Kidney tubule cell (primary cell): ENCODE measurements around the gene SELENOP.
"Not testable (repeated sequence)": the region's sequence is repeated elsewhere in the genome, so short reads cannot be mapped to it uniquely, and the experiment has no call there.

ENCODE experiments used
- DNase-seq: peaks from one replicate; pipeline ENCODE4 v3.0.0-alpha.2; 2018; ENCODE audit warnings: low spot score

The SELENOP gene

DNA sequence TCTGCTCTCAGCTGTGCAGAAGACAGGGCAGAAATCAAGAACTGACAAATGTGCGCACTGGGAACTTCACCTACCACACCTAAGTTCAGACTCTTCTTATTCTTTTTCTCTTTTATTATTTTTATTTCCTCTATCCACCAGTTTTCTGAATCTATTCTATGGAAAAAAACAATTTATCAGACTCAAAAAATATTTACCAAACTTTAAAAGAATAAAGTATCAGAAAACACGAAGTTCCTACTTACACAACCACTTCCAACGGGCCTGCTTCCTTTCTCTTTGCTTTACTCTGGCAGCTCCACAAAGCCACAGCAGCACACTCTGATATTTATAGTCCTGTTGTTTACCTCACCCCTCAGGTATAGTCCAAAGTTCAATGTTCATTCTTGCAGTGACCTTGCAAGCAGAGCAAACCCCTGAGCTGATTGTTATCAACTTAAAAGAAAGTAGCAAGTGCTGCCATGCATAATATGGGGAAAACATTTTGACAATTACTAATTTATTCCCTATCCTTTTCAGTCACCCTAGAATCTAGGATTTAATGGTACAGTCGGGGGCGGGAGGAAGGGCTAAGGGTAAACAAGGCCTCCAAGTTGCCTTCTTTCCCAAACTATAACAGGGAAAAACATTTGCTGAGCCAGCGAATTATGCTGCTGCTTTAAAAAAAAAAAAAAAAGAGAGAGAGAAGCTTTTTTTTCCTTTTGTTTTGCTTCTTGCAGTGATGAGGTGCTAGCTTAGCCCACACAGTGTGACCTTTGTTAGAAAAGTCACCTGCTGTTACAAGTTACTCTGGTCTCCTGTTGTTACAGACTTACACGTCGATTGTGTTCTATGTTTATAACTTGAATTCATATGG lies at the start of gene SELENOP:
Gene SELENOP, minus strand, starts transcription at position 302 of the 856 bp plus-strand sequence. CDS start 3,539 bp downstream, outside the sequence.
- peak; percentile 68 for DNase-seq

DNA sequence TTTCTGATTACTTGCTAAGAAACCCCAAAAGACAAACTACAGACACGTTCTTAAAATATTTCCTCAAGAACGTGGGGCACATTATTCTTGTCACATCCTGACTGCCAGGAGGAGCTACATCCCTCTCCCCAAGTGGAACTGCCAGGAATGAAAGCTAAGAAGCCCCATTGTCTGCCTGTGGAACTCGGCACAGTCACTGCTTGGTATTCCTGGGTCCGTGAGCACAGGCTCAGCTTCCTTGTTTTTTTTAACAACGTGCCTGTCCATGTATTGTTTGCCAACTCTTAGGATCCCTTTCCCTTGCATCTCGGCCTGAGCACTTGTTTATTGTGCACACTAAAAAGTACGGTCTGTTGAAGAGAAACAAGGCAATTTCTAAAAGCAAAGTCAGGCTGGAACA lies 47.0 kb upstream of the SELENOP start:
- DNase-seq = no peak

- no peak for DNase-seq
Measured at GRCh38 chr5:42858031-42858643, 46.4 kb upstream of the SELENOP start.

DNA sequence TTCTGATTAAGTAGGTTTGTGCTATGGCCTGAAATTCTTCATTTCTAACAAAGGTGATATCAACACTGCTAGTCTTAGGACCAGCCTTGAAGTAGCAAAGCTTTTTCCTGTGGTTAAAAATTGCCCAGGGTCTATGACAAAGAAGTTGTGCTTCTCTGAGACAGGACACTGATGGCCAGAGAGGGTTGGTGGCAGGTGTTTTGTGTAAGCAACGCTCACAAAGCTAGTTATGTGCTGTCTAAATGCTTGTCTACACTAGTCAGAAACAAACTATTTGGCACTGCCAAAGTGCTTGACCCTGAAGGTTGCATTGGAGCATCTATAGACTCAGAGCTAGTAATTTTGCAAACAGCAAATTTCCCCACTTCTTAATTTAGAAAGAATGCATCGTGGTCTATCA lies 44.1 kb upstream of the SELENOP start:
- no peak for DNase-seq

- DNase-seq = no peak
Measured at GRCh38 chr5:42855386-42855785, 43.7 kb upstream of the SELENOP start.

- DNase-seq = no peak
Measured at GRCh38 chr5:42854795-42855194, 43.1 kb upstream of the SELENOP start.

- no peak for DNase-seq
Measured at GRCh38 chr5:42852826-42853225, 41.1 kb upstream of the SELENOP start.

GRCh38 chr5:42851481-42851880 lies 39.8 kb upstream of the SELENOP start:
- peak; percentile 23 for DNase-seq

DNA sequence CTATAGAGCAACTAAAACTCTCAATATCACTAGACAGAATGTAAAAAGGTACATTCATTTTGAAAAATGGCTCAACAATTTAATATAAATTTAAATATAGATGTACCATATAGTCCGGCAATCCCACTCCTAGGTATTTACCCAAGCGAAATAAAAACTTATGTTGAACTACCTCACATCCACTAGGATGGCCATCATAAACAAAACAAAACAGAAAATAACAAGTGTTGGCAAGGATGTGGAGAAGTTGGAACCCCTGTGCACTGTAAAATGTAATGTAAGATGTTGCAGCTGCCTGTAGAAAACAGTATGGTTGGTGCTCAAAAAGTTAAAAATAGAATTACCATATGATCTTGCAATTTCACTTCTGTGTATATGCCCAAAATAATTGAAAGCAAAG lies 36.9 kb upstream of the SELENOP start:
- no peak for DNase-seq

DNA sequence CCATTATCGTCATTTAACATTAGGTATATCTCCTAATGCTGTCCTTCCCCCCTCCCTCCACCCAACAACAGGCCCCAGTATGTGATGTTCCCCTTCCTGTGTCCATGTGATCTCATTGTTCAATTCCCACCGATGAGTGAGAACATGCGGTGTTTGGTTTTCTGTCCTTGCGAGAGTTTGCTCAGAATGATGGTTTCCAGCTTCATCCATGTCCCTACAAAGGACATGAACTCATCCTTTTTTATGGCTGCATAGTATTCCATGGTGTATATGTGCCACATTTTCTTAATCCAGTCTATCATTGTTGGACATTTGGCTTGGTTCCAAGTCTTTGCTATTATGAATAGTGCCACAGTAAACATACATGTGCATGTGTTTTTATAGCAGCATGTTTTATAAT lies 32.7 kb upstream of the SELENOP start:
- not testable (repeated sequence) for DNase-seq

DNA sequence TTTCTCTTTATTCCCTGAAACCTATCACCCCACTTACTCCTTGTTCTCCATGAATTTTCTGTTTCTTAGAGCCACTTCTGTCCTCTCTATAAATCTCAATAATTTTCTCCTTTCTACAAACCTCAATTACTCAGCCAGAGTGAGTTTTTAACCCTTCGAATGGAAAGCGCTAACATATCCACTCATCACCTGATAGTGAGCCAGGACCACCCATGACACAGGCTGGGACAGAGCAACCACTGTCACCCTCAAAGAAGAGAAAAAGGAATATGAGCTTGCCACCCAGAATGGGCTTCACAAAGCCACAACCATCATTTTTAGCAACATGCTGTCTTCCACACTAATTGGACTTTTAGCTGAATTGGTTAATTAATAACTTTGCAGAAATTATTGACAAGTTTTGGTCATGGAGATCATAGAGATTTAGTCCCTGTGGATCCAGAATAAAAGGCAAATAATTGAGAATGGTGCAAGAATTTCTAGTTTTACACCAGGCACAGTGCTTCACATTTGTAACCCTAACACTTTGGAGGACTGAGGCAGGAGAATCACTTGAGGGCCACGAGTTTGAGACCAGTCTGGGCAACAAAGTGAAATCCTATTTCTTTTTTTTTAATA lies 32.1 kb upstream of the SELENOP start:
- no peak for DNase-seq

GRCh38 chr5:42842921-42843641 lies 31.4 kb upstream of the SELENOP start:
- DNase-seq = no peak

DNA sequence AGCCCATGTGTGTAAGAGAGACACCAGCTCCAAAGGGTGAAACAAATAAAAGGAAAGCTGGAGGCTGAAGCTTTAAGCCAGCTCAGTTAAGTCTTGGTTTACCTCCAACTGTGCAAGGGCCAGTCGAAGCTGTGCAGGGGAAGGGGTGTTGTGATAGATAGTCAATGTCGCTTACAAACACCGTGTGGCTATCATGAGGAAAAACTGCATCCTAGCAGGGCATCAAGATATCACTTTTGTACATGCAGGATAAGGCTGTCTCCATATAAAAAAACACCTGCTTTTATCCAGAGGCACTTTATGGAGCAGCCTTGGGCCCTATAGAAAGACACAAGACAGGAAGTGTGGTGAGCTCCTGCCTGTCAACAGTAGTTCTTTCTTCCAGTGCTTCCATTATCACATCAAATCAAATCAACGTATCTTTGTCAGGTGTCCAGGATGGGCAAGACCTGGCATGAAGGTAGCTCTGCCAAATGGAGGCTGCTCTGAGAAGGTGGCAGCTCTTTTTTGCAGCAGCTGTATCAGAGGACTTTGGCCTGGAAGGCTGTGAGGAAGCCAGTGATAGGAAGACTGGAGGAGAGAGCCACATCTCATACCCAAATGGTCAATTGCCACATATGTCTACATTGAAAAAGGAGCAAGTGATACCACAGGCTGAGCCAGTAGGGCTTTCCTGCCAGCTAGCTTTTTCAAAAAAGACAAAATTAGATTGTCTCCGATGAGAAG lies 29.3 kb upstream of the SELENOP start:
- DNase-seq = no peak

DNA sequence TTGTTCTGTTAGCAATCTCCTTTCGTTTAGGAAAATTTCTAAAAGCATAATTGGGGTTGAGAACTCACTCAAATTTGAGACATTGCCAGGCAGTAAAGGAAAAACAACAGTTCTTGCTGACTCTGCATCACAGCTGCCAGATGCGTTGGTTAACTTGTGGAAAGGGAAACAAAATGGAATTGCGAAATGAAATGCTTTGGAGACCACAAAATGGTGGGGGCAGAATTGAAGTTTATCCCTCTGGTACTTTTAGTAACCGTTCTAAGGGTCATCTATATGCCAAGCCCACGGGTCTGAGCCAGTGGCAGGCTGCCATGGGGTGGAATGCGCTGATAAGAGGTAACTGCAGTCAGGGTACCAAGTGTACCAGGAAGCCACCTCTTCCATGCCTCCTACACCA lies 28.6 kb upstream of the SELENOP start:
- DNase-seq = peak; percentile 3

- no peak for DNase-seq
Measured at GRCh38 chr5:42839196-42839595, 27.5 kb upstream of the SELENOP start.

DNA sequence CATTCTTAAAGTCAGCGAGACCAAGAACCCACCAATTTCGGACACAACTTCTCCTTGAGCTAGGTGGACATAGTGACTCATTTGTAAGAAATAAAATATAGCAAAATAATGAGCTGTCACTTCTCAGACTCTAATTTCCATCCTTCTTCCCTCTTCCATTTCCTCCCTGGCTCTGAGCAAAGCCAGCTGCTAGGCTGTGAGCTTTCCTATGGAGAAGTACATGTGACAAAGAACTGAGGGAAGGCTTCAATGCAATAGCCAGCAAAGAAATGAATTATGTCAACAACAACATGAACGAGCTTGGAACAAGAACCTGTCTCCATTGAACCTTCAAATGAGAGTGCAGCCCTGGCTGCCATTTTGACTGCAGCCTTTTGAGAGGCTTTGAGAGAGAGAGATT lies 25.9 kb upstream of the SELENOP start:
- no peak for DNase-seq

- DNase-seq = no peak
Measured at GRCh38 chr5:42836070-42836769, 24.5 kb upstream of the SELENOP start.

DNA sequence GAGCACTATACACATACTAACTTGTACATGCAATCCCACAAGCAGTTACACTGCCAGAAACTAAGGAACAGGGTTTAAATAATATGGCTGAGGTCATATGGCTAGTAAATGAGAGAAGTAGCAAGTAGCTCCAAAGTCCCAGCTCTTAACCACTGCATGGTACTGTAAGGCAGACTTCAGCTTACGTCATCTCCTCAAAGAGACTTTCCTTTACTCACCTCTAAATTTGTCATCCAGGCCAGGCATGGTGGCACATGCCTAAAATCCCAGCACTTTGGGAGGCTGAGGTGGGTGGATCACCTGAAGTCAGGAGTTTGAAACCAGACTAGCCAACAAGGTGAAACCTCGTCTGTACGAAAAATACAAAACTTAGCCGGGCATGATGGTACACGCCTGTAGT lies 20.4 kb upstream of the SELENOP start:
- DNase-seq = no peak

DNA sequence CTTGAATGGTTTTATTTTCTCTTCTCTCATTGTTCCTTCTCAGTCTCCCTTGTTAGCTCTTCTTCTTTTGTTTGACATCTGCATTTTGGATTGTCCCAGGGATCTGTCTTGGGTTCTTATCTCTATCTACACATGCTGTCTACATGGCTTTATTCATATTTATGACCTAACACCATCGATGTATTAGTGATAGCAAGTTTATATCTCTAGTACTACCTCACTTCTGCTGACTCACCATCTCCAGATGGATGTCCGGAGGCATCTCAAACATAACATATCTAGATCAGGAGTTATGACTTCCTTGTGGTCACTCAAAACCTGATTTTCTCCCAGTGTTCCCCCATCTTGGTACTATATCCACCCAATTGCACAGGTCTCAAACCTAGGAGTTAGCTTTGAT lies 19.2 kb upstream of the SELENOP start:
- no peak for DNase-seq

- DNase-seq = no peak
Measured at GRCh38 chr5:42828671-42829070, 17.0 kb upstream of the SELENOP start.
